ENCODE measurements around the gene KBTBD6. TPM values are rescaled to one million over a fixed set of nuclear protein-coding genes. Genes with fewer than 3 reads are reported as not detected.

KBTBD6 gene
- total and polyA plus RNA-seq, 10 of the 15 experiments (the other 5 are each of a cell fraction or from before 2014, with no cell fraction given), result 1.9 to 5.3 (median 3.8) TPM

- H3K9me3 ChIP-seq (replicated peaks; ENCODE audit: control insufficient read depth, insufficient read depth, low read length), result no peaks in the 10 kb centered on the region; the same call in 2 of the 3 replicates
- H3K4me2 ChIP-seq (ENCODE audit: control insufficient read depth, insufficient read depth), result no peak overlapping the region
- H4K20me1 ChIP-seq (ENCODE audit: control insufficient read depth, insufficient read depth), result no peaks in the 10 kb centered on the region
- TF ChIP-seq EED (IDR thresholded peaks at IDR 0.05; ENCODE audit: low read depth) (no peak), MYC (IDR thresholded peaks at IDR 0.05; ENCODE audit: insufficient read depth, insufficient read length, insufficient replicate concordance, low read length, severe bottlenecking) (no peak), HCFC1 (IDR thresholded peaks at IDR 0.05; ENCODE audit: low read length) (no peak), PBX3 (IDR thresholded peaks at IDR 0.05; ENCODE audit: insufficient replicate concordance, low read depth, low read length) (no peak), MYB (IDR thresholded peaks at IDR 0.05; ENCODE audit: borderline replicate concordance, low read depth, low read length) (no peak), POLR2AphosphoS2 (IDR thresholded peaks at IDR 0.05; ENCODE audit: low read depth, low read length) (no peak), YBX1 (IDR thresholded peaks at IDR 0.05) (no peak), RELB (IDR thresholded peaks at IDR 0.05; ENCODE audit: low read depth) (no peak), REST (IDR thresholded peaks at IDR 0.05; ENCODE audit: low read depth, low read length) (no peak), ZNF217 (IDR thresholded peaks at IDR 0.05) (no peak)
- ChIA-PET POLR2A (no interaction called here), SMC1A (ENCODE audit: uncharacterized antibody, unreplicated experiment) (no interaction called here), RAD21 (ENCODE audit: unreplicated experiment) (no interaction called here), CTCF (no interaction called here)
- intact Hi-C loops (cut with micrococcal nuclease; ENCODE audit: unreplicated experiment), result no loop called here
- no peak overlapping the region for H2AFZ ChIP-seq (ENCODE audit: control insufficient read depth, low read depth, low read length)
- H3K4me3 ChIP-seq, result no peak overlapping the region
- no peak for ATAC-seq
- H3K27me3 ChIP-seq (replicated peaks in 1 of 2; ENCODE audit: control insufficient read depth in 2 of 2, insufficient read depth in 2 of 2, low read length in 1 of 2), result no peaks in the 10 kb centered on the region
- H3K79me2 ChIP-seq (ENCODE audit: control insufficient read depth, insufficient read depth, low read length), result no peaks in the 10 kb centered on the region
- no peaks in the 10 kb centered on the region for H3K36me3 ChIP-seq (ENCODE audit: control insufficient read depth in 2 of 2, insufficient read depth in 2 of 2, low read length in 1 of 2)
- 85% methylated on average over 15 of the region's 15 CpGs for WGBS (ENCODE audit: insufficient coverage, insufficient replicate concordance, low lambda C conversion rate, missing lambda C conversion rate)
- in situ Hi-C loops (cut with MboI), result no loop called here
- no peak for FAIRE-seq
- no peak overlapping the region for H3K27ac ChIP-seq (ENCODE audit: control insufficient read depth, insufficient read depth)
- H3K4me1 ChIP-seq (ENCODE audit: control insufficient read depth, insufficient read depth, low read length), result no peaks in the 10 kb centered on the region
- BruUV-seq (replicated peaks), result no TSS peak
- DNase-seq (ENCODE audit: low read depth, low spot score), result no peak
- H3K9ac ChIP-seq (ENCODE audit: control insufficient read depth, insufficient read depth, low read length), result no peak overlapping the region
These were observed 25.5 kb downstream of the KBTBD6 start for GRCh38 chr13:41107104-41107571.

All from GM12878 (cell line).